Smooth muscle cell (in vitro differentiated cells): ENCODE measurements around the gene NUP188. TPM values are rescaled to one million over a fixed set of nuclear protein-coding genes. Genes with fewer than 3 reads are reported as not detected.

Experiments
- DNase-seq: peaks from one replicate; lab custom pipeline; 2025; ENCODE audit not compliant: unreplicated experiment; lab: John Stamatoyannopoulos, UW
- H2AFZ ChIP-seq: fragments of 200-600 bp; sonication (generic); 2 replicates; pipeline ENCODE4 v1.6.0; 2016; ENCODE audit warnings: antibody characterized with exemption, low read depth, mild to moderate bottlenecking
- H3F3A ChIP-seq: fragments of 200-600 bp; sonication (generic); 2 replicates; pipeline ENCODE4 v1.6.0; 2017; ENCODE audit warnings: antibody characterized with exemption, low read depth
- H3K27ac ChIP-seq: fragments of 200-600 bp; sonication (generic); 2 replicates; pipeline ENCODE4 v1.5.1; 2016; ENCODE audit warnings: low read depth, mild to moderate bottlenecking
- H3K27me3 ChIP-seq: fragments of 200-600 bp; sonication (generic); 2 replicates; pipeline ENCODE4 v1.6.1; 2016; ENCODE audit warnings: low read depth, mild to moderate bottlenecking
- H3K36me3 ChIP-seq: fragments of 200-600 bp; sonication (generic); 2 replicates; pipeline ENCODE4 v1.5.1; 2016; ENCODE audit warnings: low read depth
- H3K4me1 ChIP-seq: fragments of 200-600 bp; sonication (generic); 2 replicates; pipeline ENCODE4 v1.5.1; 2016; ENCODE audit warnings: low read depth
- H3K4me2 ChIP-seq: fragments of 200-600 bp; sonication (generic); 2 replicates; pipeline ENCODE4 v1.6.0; 2016; ENCODE audit warnings: mild to moderate bottlenecking
- H3K4me3 ChIP-seq: fragments of 200-600 bp; sonication (generic); 2 replicates; pipeline ENCODE4 v1.5.1; 2016; ENCODE audit warnings: mild to moderate bottlenecking
- H3K79me2 ChIP-seq: fragments of 200-600 bp; sonication (generic); 2 replicates; pipeline ENCODE4 v1.6.0; 2016; ENCODE audit warnings: low read depth, mild to moderate bottlenecking
- H3K9ac ChIP-seq: fragments of 200-600 bp; sonication (generic); 2 replicates; pipeline ENCODE4 v1.6.0; 2016; ENCODE audit warnings: low read depth
- H3K9me3 ChIP-seq: fragments of 200-600 bp; sonication (generic); replicated peaks from 2 replicates; pipeline ENCODE4 v1.5.1; 2016; ENCODE audit warnings: low read depth
- H4K20me1 ChIP-seq: fragments of 200-600 bp; sonication (generic); 2 replicates; pipeline ENCODE4 v1.6.0; 2016; ENCODE audit warnings: low read depth
- whole genome bisulfite sequencing: methylation state at CpG from one replicate; pipeline ENCODE4 v1.1.7; 2016; ENCODE audit warnings: low lambda C conversion rate; 5-methylcytosine and 5-hydroxymethylcytosine counted together
- polyA plus RNA-seq: library from polyadenylated mRNA; unstranded; fragments of >200 nt; fragmentation: Nextera tagmentation; extraction: Ambion mirVana; gene quantifications from 2 replicates; pipeline ENCODE4 v1.2.1, GENCODE V29; 2016
- total RNA-seq: library from RNA; depleted of rRNA; stranded (reverse); fragments of >200 nt; gene quantifications from 2 replicates; pipeline ENCODE4 v1.2.3, GENCODE V29; 2014
- TF ChIP-seq, protein P1 (sequence below): fragments of 200-600 bp; sonication (generic); IDR thresholded peaks from 2 replicates; pipeline ENCODE4 v1.5.1; 2017; ENCODE audit warnings: borderline replicate concordance, mild to moderate bottlenecking, antibody characterized with exemption; ENCODE audit not compliant: insufficient read depth, poor library complexity, severe bottlenecking

Gene NUP188
- total and polyA plus RNA-seq, 2 experiments from 2014 or later: 31.9 to 45.8 TPM

DNA sequence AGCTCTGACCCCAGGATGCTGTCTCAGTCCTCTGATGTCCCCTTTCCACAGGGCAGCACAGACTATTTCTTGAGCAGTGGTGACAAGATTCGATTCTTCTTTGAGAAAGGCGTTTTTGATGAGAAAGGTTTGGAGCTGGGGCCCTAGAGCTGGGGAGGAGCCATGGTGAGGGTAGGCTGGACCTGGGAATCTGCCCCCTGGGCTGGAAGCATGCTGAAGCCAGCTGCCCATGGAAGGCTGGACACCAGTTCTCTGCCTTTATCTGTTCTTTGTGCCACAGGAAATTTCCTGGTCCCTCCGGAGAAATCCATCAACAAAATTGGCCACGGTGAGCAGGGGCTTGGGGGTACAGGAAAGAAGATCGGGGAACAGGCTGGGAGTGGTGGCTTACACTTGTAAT lies 13.8 kb upstream of the NUP188 start:
- no peaks in the 10 kb centered on the region for H3K9me3 ChIP-seq
- TF ChIP-seq, protein P1, sequence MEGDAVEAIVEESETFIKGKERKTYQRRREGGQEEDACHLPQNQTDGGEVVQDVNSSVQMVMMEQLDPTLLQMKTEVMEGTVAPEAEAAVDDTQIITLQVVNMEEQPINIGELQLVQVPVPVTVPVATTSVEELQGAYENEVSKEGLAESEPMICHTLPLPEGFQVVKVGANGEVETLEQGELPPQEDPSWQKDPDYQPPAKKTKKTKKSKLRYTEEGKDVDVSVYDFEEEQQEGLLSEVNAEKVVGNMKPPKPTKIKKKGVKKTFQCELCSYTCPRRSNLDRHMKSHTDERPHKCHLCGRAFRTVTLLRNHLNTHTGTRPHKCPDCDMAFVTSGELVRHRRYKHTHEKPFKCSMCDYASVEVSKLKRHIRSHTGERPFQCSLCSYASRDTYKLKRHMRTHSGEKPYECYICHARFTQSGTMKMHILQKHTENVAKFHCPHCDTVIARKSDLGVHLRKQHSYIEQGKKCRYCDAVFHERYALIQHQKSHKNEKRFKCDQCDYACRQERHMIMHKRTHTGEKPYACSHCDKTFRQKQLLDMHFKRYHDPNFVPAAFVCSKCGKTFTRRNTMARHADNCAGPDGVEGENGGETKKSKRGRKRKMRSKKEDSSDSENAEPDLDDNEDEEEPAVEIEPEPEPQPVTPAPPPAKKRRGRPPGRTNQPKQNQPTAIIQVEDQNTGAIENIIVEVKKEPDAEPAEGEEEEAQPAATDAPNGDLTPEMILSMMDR: no peak
- no peak for DNase-seq

DNA sequence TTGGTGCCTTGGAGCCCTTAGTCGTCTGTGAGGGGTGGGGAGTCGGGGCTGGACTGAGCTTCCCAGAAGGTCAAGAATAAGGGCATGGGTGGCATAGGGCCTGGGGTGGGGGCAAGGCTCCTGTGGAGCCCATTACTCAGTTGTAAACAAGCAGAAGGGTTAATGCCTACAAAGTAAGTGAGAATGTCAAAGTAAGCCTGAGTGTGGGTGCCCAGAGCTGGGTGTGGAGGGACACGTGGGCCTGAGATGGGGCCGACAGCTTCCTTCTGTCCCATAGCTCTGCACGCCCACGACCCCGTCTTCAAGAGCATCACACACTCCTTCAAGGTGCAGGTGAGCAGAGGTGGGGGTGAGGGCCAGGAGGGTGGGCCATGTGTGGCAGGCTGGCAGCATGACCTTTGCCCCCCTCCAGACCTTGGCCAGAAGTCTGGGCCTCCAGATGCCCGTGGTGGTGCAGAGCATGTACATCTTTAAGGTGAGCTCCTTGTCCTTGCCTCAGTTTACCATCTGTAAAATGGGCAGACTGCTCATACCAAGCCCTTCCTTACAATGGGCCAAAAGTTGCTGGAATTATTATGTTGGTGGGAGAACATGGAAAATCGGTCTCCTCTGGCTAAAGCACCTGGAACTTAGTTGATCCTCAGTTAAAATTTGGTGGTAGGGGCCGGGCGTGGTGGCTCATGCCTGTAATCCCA lies 11.2 kb upstream of the NUP188 start:
- Histone ChIP-seq H3K27me3 (no peaks in the 10 kb centered on the region), H3K9ac (no peak overlapping the region), H3K4me1 (no peaks in the 10 kb centered on the region), H3K4me2 (no peak overlapping the region), H3F3A (no peaks in the 10 kb centered on the region), H3K27ac (no peak overlapping the region), H4K20me1 (no peaks in the 10 kb centered on the region), H2AFZ (no peak overlapping the region), H3K36me3 (no peaks in the 10 kb centered on the region), H3K79me2 (no peaks in the 10 kb centered on the region), H3K9me3 (no peaks in the 10 kb centered on the region), H3K4me3 (no peak overlapping the region)
- DNase-seq: no peak
- 94% methylated on average over 10 of the region's 11 CpGs for WGBS
- TF ChIP-seq, protein P1: no peak

More for the DNA sequence above, 13.8 kb upstream of the NUP188 start:
- no peak overlapping the region for H2AFZ ChIP-seq
- H3K36me3 ChIP-seq: no peaks in the 10 kb centered on the region
- no peaks in the 10 kb centered on the region for H4K20me1 ChIP-seq
- no peaks in the 10 kb centered on the region for H3F3A ChIP-seq
- no peak overlapping the region for H3K4me2 ChIP-seq
- no peaks in the 10 kb centered on the region for H3K4me1 ChIP-seq
- no peaks in the 10 kb centered on the region for H3K79me2 ChIP-seq
- H3K27me3 ChIP-seq: no peaks in the 10 kb centered on the region
- no peak overlapping the region for H3K27ac ChIP-seq
- H3K4me3 ChIP-seq: no peak overlapping the region
- 92% methylated on average over 5 of the region's 5 CpGs for WGBS
- H3K9ac ChIP-seq: no peak overlapping the region

DNA sequence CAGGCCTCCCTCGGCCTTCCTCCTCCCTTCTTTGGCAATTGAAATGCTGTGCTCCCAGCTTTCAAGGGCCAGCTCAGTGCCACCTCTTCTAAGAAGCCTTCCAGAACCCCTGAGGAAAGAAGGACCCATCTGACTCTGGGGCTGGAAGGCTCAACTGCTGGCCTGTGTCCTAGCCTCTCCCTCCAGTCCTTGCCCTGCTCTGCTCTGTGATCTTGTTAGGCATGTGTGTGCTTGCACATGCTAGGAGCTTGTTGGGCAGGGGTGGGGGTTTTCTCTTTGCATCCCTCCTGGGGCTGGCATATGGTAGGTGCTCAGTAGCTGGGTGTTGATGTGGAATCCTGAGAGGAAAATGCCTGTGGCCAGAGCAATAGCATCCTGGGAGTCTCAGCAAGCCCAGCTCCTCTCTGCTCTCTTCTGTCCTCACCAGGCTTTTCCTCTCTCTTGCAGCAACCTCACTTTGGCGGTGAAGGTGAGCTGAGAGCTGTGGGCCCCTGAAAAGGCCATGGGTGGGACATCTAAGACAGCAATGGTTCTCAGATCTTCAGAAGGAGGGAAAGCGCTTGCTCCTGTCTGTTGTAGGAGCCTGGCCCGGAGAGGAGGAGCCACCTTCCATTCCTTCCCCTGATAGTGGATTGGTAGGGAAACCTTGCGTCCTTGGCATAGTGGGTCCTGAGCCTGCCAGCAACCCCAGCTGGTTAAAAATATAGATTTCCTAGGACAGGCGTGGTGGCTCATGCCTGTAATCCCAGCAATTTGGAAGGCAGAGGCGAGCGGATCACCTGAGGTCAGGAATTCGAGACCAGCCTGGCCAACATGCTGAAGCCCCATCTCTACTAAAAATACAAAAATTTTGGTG lies 10.0 kb upstream of the NUP188 start:
- TF ChIP-seq, protein P1: no peak
- Histone ChIP-seq H3K4me1 (no peaks in the 10 kb centered on the region), H3K27me3 (no peaks in the 10 kb centered on the region), H3F3A (no peaks in the 10 kb centered on the region), H3K4me3 (no peak overlapping the region), H3K4me2 (no peak overlapping the region), H3K9me3 (no peaks in the 10 kb centered on the region), H2AFZ (no peak overlapping the region), H4K20me1 (no peaks in the 10 kb centered on the region), H3K79me2 (no peaks in the 10 kb centered on the region), H3K9ac (no peak overlapping the region), H3K36me3 (no peaks in the 10 kb centered on the region), H3K27ac (no peak overlapping the region)
- no peak for DNase-seq
- 96% methylated on average over 9 of the region's 9 CpGs for WGBS
